Lower lobe of right lung (tissue), 2 donors: ENCODE measurements around the gene TRPM6. TPM values are rescaled to one million over a fixed set of nuclear protein-coding genes. Genes with fewer than 3 reads are reported as not detected.

Source experiments
- ATAC-seq, 2 donors: fragments of 200-7000 bp; cut with Tn5 transposase; one replicate each; pipeline ENCODE4 v1.9.1; 2020 to 2022; ENCODE audit warnings: mild to moderate bottlenecking in 2 of 2, moderate library complexity in 2 of 2
- DNase-seq: peaks from one replicate; pipeline ENCODE4 v3.0.0-alpha.2; 2020
- H3K27ac ChIP-seq: fragments of 200-600 bp; one replicate; pipeline ENCODE4 v1.8.0; 2022
- H3K27me3 ChIP-seq: fragments of 200-600 bp; one replicate; pipeline ENCODE4 v1.8.0; 2022; ENCODE audit warnings: low read depth
- H3K36me3 ChIP-seq: fragments of 200-600 bp; one replicate; pipeline ENCODE4 v1.8.0; 2022; ENCODE audit warnings: mild to moderate bottlenecking
- H3K4me1 ChIP-seq: fragments of 200-600 bp; one replicate; pipeline ENCODE4 v1.8.0; 2022
- H3K4me3 ChIP-seq: fragments of 200-600 bp; one replicate; pipeline ENCODE4 v1.8.0; 2022; ENCODE audit warnings: mild to moderate bottlenecking
- H3K9me3 ChIP-seq: fragments of 200-600 bp; one replicate; pipeline ENCODE4 v1.8.0; 2022
- intact Hi-C: fragments of 100-400 bp; cut with DNase I; formaldehyde crosslinking; loops from one replicate; pipeline ENCODE4 v1.11.0; 2022
- total RNA-seq: library from RNA; stranded (reverse); fragmentation: NEBNext Ultra II Directional; extraction: Animal tissue kit (Norgen Biotek cat#: 25700); gene quantifications from one replicate; pipeline ENCODE4 v1.2.1, GENCODE V29; 2021
- TF ChIP-seq, protein P1 (sequence below): fragments of 200-600 bp; IDR thresholded peaks from one replicate; pipeline ENCODE4 v1.8.0; 2022; ENCODE audit warnings: antibody characterized with exemption, mild to moderate bottlenecking
- donor health status: DM: no; HTN: yes; CAD: no; lungs with severe emphysema.

TRPM6 gene
- total RNA-seq, 1 donor from 2014 or later = 0.44 TPM

DNA sequence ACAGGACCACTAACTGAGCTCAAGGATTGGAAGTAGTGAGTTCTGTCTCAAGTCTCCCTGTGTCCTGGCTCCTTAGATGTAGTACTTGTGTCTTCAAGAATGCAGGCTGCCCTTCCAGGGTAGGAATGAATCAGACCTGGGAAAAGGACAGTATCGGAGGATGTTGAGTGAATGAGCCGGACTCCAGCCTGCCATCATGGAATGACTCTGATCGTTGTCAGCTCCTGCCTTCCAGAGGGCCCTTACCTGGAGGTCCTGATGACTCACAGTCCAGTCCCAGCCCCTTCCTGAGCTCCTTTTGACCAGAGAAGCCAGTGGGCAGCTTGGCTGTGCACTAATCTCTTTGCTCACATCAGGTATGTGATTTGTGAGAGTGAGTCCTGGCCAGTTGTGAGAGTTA is 161.1 kb downstream of the TRPM6 start:
- no peak for DNase-seq
- Histone ChIP-seq H3K36me3 (no peaks in the 10 kb centered on the region), H3K4me3 (no peak overlapping the region), H3K27me3 (no peaks in the 10 kb centered on the region), H3K4me1 (no peaks in the 10 kb centered on the region), H3K27ac (no peak overlapping the region), H3K9me3 (no peaks in the 10 kb centered on the region)
- TF ChIP-seq, protein P1, sequence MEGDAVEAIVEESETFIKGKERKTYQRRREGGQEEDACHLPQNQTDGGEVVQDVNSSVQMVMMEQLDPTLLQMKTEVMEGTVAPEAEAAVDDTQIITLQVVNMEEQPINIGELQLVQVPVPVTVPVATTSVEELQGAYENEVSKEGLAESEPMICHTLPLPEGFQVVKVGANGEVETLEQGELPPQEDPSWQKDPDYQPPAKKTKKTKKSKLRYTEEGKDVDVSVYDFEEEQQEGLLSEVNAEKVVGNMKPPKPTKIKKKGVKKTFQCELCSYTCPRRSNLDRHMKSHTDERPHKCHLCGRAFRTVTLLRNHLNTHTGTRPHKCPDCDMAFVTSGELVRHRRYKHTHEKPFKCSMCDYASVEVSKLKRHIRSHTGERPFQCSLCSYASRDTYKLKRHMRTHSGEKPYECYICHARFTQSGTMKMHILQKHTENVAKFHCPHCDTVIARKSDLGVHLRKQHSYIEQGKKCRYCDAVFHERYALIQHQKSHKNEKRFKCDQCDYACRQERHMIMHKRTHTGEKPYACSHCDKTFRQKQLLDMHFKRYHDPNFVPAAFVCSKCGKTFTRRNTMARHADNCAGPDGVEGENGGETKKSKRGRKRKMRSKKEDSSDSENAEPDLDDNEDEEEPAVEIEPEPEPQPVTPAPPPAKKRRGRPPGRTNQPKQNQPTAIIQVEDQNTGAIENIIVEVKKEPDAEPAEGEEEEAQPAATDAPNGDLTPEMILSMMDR = no peak
- intact Hi-C loops = no loop called here
- ATAC-seq = no peak

DNA sequence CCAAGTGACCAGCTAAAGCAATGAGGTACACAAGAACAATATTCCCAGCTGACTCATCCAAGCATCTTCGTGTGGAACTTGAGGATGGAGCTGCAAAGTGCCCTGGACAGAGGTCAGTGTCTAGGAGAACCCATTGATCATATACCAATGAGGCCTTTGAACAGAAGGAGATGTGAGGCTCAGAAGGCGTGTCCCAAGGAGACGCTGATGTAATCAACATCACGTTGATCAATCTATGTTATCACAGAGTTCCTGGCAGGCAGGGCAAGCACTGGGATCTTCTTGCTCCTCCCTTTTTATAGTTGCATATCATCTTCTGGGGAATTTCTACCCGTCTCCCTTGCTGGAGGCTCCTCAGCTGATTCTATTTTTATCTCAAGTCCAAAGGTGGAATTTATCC is 163.4 kb downstream of the TRPM6 start:
- H3K4me1 ChIP-seq = no peaks in the 10 kb centered on the region
- no peak overlapping the region for H3K27ac ChIP-seq
- no peak overlapping the region for H3K4me3 ChIP-seq
- no peaks in the 10 kb centered on the region for H3K36me3 ChIP-seq
- TF ChIP-seq, protein P1 = no peak
- ATAC-seq (no peak), DNase-seq (no peak)
- H3K9me3 ChIP-seq = no peaks in the 10 kb centered on the region
- intact Hi-C loops = no loop called here
- no peaks in the 10 kb centered on the region for H3K27me3 ChIP-seq

DNA sequence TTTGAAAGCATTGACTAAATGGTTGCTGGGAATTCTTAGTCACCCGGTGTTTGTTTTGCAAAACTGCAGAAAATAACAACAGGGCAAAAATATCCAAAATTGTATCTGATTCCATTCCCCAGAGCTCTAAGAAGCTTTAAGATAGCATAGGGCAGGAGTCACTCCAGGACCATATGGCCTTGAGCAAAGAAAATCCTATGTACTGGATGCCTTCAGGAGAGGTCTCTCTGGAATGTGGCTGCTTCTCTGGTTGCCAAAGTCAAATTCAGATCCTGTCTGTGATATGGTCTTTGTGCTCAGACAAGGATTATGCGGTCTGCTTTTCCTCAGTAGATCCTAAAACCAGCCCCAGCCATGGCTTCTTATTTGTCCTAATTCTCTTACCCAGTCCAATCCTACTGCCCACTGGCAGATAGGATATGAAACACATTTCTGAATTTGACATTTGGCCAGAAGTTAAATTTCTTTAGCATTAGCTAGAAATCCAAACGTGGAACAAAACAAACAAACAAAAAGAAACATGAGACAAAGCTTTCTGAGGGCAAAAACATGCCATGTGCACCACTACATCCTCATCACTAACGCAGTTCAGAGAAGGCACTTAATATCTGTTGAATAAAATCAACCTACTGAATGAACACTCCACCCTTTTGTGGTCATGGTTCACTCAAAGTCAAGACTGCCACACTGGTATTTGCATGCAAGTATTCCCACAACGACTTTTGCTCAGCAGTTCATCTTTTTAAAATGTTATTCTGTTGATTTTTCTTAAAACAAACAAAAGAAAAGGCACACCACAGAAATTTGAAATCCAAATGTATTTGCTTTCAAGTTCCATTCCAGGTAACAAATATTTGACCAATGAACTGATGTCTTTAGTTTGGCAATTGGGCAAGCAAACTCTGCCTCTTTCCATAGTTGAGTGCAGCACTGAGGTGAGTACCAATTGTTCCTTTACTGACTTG is 165.7 kb downstream of the TRPM6 start:
- H3K4me1 ChIP-seq = no peaks in the 10 kb centered on the region
- no peaks in the 10 kb centered on the region for H3K36me3 ChIP-seq
- no peak overlapping the region for H3K27ac ChIP-seq
- no peaks in the 10 kb centered on the region for H3K27me3 ChIP-seq
- ATAC-seq (no peak), DNase-seq (no peak)
- no peak overlapping the region for H3K4me3 ChIP-seq
- H3K9me3 ChIP-seq = no peaks in the 10 kb centered on the region
- TF ChIP-seq, protein P1 = no peak
- intact Hi-C loops = no loop called here

DNA sequence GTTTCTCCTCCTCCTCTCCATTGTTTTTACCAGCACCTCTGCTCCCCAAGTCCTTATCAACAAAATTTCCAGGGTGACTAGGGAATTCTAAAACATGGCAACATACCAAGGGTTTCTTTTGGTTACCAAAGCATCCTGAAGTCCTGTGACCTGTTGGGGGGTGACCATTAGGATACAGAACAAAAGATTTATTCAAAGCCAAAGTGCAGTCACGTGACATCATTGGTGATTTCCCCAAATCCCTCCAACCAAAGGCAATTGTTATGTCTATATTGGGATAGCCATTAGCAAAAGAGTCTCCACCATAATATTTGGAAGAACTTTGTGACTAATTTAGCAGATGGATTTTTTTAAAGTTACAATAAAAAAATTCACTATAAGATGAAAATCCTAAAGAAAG is 168.4 kb downstream of the TRPM6 start:
- Histone ChIP-seq H3K9me3 (no peaks in the 10 kb centered on the region), H3K4me1 (no peaks in the 10 kb centered on the region), H3K27ac (no peak overlapping the region), H3K4me3 (no peak overlapping the region), H3K36me3 (no peaks in the 10 kb centered on the region), H3K27me3 (no peaks in the 10 kb centered on the region)
- TF ChIP-seq, protein P1 = no peak
- intact Hi-C loops = no loop called here
- ATAC-seq = no peak
- DNase-seq = no peak

DNA sequence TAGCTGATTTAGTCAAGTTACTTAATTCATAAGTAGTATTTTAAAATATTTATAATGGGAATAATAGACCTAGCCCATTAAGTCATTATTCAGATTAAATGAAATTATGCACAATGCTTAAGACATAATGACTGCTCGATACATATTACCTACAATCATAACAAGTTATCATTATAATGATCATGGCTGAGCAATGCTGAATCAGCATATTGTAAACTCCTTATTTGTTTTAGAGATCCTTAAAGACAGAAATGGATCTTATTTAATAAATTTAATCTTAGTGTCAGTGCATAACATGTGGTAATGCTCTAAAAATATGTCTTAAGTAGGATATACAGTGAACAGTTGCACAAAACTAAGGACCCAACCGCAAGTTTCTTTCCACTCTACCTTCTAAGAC is 169.0 kb downstream of the TRPM6 start:
- no peaks in the 10 kb centered on the region for H3K4me1 ChIP-seq
- H3K27ac ChIP-seq = no peak overlapping the region
- ATAC-seq = no peak
- no peak overlapping the region for H3K4me3 ChIP-seq
- no peaks in the 10 kb centered on the region for H3K36me3 ChIP-seq
- no peak for DNase-seq
- H3K27me3 ChIP-seq = no peaks in the 10 kb centered on the region
- intact Hi-C loops = no loop called here
- TF ChIP-seq, protein P1 = no peak
- no peaks in the 10 kb centered on the region for H3K9me3 ChIP-seq
